Neural cell (in vitro differentiated cells): Measurements from ENCODE around the gene UCP3.

Source experiments
- EP300 ChIP-seq: fragments of 450-650 bp; conservative IDR thresholded peaks from 2 replicates; pipeline ENCODE4 v1.6.1; 2014; ENCODE audit warnings: antibody characterized with exemption, mild to moderate bottlenecking, moderate library complexity; ENCODE audit not compliant: poor library complexity, severe bottlenecking
- EZH2 ChIP-seq: fragments of 200-600, 300-800 bp; shearing (Covaris generic), sonication (generic); IDR thresholded peaks from 2 replicates; pipeline ENCODE4 v1.6.1; 2014; ENCODE audit warnings: antibody characterized with exemption, low read length, borderline replicate concordance, mild to moderate bottlenecking; ENCODE audit not compliant: insufficient read depth, poor library complexity, severe bottlenecking
- POLR2AphosphoS5 ChIP-seq: IDR thresholded peaks from 2 replicates; pipeline ENCODE4 v1.6.1; 2012
- RAD21 ChIP-seq: fragments of 450-650 bp; conservative IDR thresholded peaks from 2 replicates; pipeline ENCODE4 v1.6.1; 2014; ENCODE audit warnings: antibody characterized with exemption, mild to moderate bottlenecking, moderate library complexity
- TF ChIP-seq, protein P1 (sequence below): fragments of 450-650 bp; IDR thresholded peaks from 2 replicates; pipeline ENCODE4 v1.5.1; 2014; ENCODE audit warnings: antibody characterized with exemption, mild to moderate bottlenecking, moderate library complexity; ENCODE audit not compliant: poor library complexity, severe bottlenecking
- TF ChIP-seq, protein P2 (sequence below): IDR thresholded peaks from 2 replicates; pipeline ENCODE4 v1.6.1; 2012; ENCODE audit warnings: borderline replicate concordance

DNA sequence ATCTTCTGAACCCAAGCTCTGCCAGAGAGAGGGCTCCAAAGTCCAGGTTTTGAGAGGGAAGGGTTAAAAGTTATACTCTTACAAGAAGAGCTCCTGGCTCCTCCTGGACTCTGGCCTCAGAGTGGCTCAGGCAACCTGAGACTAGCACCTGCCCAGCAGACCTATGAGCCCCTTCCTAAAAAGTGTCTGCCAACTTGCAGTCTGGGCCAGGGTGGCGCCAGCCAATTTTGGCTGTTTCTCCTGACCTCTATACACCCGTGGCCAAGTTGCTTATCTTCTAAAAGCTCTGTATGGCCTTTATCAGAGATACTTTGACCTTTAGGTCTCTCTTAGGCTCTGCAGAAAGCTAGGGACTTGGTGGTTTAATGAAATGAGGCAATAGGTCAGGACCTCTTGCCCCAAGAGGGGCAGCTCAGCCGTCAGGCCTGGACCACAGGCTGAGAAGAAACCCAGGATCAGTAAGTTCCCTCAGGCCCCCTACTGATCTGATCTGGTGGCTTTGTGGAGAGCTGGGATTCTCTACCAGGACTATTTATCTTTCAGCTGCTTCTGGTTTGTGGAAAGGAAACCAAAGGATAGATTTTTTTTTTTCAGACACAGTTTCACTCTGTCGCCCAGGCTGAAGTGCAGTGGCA lies 10.3 kb upstream of the UCP3 start:
- TF ChIP-seq, protein P1, sequence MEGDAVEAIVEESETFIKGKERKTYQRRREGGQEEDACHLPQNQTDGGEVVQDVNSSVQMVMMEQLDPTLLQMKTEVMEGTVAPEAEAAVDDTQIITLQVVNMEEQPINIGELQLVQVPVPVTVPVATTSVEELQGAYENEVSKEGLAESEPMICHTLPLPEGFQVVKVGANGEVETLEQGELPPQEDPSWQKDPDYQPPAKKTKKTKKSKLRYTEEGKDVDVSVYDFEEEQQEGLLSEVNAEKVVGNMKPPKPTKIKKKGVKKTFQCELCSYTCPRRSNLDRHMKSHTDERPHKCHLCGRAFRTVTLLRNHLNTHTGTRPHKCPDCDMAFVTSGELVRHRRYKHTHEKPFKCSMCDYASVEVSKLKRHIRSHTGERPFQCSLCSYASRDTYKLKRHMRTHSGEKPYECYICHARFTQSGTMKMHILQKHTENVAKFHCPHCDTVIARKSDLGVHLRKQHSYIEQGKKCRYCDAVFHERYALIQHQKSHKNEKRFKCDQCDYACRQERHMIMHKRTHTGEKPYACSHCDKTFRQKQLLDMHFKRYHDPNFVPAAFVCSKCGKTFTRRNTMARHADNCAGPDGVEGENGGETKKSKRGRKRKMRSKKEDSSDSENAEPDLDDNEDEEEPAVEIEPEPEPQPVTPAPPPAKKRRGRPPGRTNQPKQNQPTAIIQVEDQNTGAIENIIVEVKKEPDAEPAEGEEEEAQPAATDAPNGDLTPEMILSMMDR: no peak
- TF ChIP-seq EP300 (no peak), RAD21 (no peak), POLR2AphosphoS5 (no peak), EZH2 (no peak)
- TF ChIP-seq, protein P2, sequence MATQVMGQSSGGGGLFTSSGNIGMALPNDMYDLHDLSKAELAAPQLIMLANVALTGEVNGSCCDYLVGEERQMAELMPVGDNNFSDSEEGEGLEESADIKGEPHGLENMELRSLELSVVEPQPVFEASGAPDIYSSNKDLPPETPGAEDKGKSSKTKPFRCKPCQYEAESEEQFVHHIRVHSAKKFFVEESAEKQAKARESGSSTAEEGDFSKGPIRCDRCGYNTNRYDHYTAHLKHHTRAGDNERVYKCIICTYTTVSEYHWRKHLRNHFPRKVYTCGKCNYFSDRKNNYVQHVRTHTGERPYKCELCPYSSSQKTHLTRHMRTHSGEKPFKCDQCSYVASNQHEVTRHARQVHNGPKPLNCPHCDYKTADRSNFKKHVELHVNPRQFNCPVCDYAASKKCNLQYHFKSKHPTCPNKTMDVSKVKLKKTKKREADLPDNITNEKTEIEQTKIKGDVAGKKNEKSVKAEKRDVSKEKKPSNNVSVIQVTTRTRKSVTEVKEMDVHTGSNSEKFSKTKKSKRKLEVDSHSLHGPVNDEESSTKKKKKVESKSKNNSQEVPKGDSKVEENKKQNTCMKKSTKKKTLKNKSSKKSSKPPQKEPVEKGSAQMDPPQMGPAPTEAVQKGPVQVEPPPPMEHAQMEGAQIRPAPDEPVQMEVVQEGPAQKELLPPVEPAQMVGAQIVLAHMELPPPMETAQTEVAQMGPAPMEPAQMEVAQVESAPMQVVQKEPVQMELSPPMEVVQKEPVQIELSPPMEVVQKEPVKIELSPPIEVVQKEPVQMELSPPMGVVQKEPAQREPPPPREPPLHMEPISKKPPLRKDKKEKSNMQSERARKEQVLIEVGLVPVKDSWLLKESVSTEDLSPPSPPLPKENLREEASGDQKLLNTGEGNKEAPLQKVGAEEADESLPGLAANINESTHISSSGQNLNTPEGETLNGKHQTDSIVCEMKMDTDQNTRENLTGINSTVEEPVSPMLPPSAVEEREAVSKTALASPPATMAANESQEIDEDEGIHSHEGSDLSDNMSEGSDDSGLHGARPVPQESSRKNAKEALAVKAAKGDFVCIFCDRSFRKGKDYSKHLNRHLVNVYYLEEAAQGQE: no peak
